Measurements from ENCODE around the gene CPEB3. TPM values are rescaled to one million over a fixed set of nuclear protein-coding genes. Genes with fewer than 3 reads are reported as not detected.
"Not testable (repeated sequence)": the region's sequence is repeated elsewhere in the genome, so short reads cannot be mapped to it uniquely, and the experiment has no call there.

The CPEB3 gene
- total RNA-seq, 2 experiments from 2014 or later: 1.2 to 1.3 TPM

GRCh38 chr10:92146107-92146506, 144.8 kb downstream of the CPEB3 start:
- CTCF ChIA-PET: no interaction called here
- Mint-ChIP-seq H3K36me3 (ENCODE audit: low read depth) (peaks cover 15% of the 10 kb centered on the region), H3K27me3 (no peaks in the 10 kb centered on the region), H3K4me3 (no peak overlapping the region), H3K27ac (no peak overlapping the region), H3K4me1 (ENCODE audit: low read depth) (peaks cover 8% of the 10 kb centered on the region), H3K9me3 (no peaks in the 10 kb centered on the region)
- H3K9me3 ChIP-seq (ENCODE audit: control insufficient read depth in 1 of 2, insufficient read depth in 1 of 2, low read length in 2 of 2): no peaks in the 10 kb centered on the region
- H3K4me3 ChIP-seq (ENCODE audit: low read length): no peak overlapping the region
- no peak for TF ChIP-seq CTCF (IDR thresholded peaks at IDR 0.05)
- H3K4me1 ChIP-seq (ENCODE audit: insufficient read depth, low read length): no peaks in the 10 kb centered on the region
- H3K36me3 ChIP-seq (ENCODE audit: insufficient read depth, low read length): no peaks in the 10 kb centered on the region
- POLR2A ChIA-PET: no interaction called here
- intact Hi-C loops (cut with DNase I, micrococcal nuclease): no loop called here
- H3K27me3 ChIP-seq (ENCODE audit: control insufficient read depth in 1 of 2, insufficient read depth in 2 of 2, low read length in 2 of 2): no peaks in the 10 kb centered on the region
- ATAC-seq (ENCODE audit: poor library complexity) (no peak), DNase-seq (no peak)
- no peak overlapping the region for H3K27ac ChIP-seq (ENCODE audit: low read depth in 1 of 2, low read length in 2 of 2)

GRCh38 chr10:92142949-92143348, 147.9 kb downstream of the CPEB3 start:
- Histone ChIP-seq H3K27ac (ENCODE audit: low read depth in 1 of 2, low read length in 2 of 2) (no peak overlapping the region), H3K36me3 (ENCODE audit: insufficient read depth, low read length) (peaks cover 3% of the 10 kb centered on the region), H3K27me3 (ENCODE audit: control insufficient read depth in 1 of 2, insufficient read depth in 2 of 2, low read length in 2 of 2) (no peaks in the 10 kb centered on the region), H3K4me1 (ENCODE audit: insufficient read depth, low read length) (no peaks in the 10 kb centered on the region), H3K9me3 (ENCODE audit: control insufficient read depth in 1 of 2, insufficient read depth in 1 of 2, low read length in 2 of 2) (no peaks in the 10 kb centered on the region), H3K4me3 (ENCODE audit: low read length) (no peak overlapping the region)
- CTCF ChIA-PET: no interaction called here
- Mint-ChIP-seq H3K9me3 (no peaks in the 10 kb centered on the region), H3K27me3 (no peaks in the 10 kb centered on the region), H3K36me3 (ENCODE audit: low read depth) (peaks cover 32% of the 10 kb centered on the region), H3K4me1 (ENCODE audit: low read depth) (peaks cover 8% of the 10 kb centered on the region), H3K4me3 (no peak overlapping the region), H3K27ac (no peak overlapping the region)
- ATAC-seq (ENCODE audit: poor library complexity) (no peak), DNase-seq (no peak)
- intact Hi-C loops (cut with DNase I, micrococcal nuclease): loop anchor here in 1 of 2 experiments (1.0 kb wide), 1 partner anchor 32 kb away; no protein-coding TSS in a partner anchor
- POLR2A ChIA-PET: no interaction called here
- no peak for TF ChIP-seq CTCF (IDR thresholded peaks at IDR 0.05)

- Mint-ChIP-seq H3K27me3 (no peaks in the 10 kb centered on the region), H3K4me3 (no peak overlapping the region), H3K27ac (no peak overlapping the region), H3K4me1 (ENCODE audit: low read depth) (peaks cover 8% of the 10 kb centered on the region), H3K36me3 (ENCODE audit: low read depth) (peaks cover 33% of the 10 kb centered on the region), H3K9me3 (no peaks in the 10 kb centered on the region)
- H3K4me3 ChIP-seq (ENCODE audit: low read length): no peak overlapping the region
- peaks cover 3% of the 10 kb centered on the region for H3K36me3 ChIP-seq (ENCODE audit: insufficient read depth, low read length)
- no peak for DNase-seq
- H3K9me3 ChIP-seq (ENCODE audit: control insufficient read depth in 1 of 2, insufficient read depth in 1 of 2, low read length in 2 of 2): no peaks in the 10 kb centered on the region
- CTCF ChIA-PET: no interaction called here
- no peaks in the 10 kb centered on the region for H3K4me1 ChIP-seq (ENCODE audit: insufficient read depth, low read length)
- H3K27me3 ChIP-seq (ENCODE audit: control insufficient read depth in 1 of 2, insufficient read depth in 2 of 2, low read length in 2 of 2): no peaks in the 10 kb centered on the region
- no peak for ATAC-seq (ENCODE audit: poor library complexity)
- no peak overlapping the region for H3K27ac ChIP-seq (ENCODE audit: low read depth in 1 of 2, low read length in 2 of 2)
- intact Hi-C loops (cut with DNase I, micrococcal nuclease): no loop called here
- TF ChIP-seq CTCF (IDR thresholded peaks at IDR 0.05): no peak
- POLR2A ChIA-PET: no interaction called here
These were observed 148.4 kb downstream of the CPEB3 start for GRCh38 chr10:92142512-92142911.

GRCh38 chr10:92141147-92141546, 149.7 kb downstream of the CPEB3 start:
- H3K4me3 Mint-ChIP-seq; H3K27me3 Mint-ChIP-seq; POLR2A ChIA-PET; H3K27ac ChIP-seq (ENCODE audit: low read depth in 1 of 2, low read length in 2 of 2); DNase-seq; CTCF ChIA-PET; H3K4me1 ChIP-seq (ENCODE audit: insufficient read depth, low read length); intact Hi-C loops (cut with DNase I, micrococcal nuclease); H3K36me3 ChIP-seq (ENCODE audit: insufficient read depth, low read length); H3K9me3 Mint-ChIP-seq; H3K9me3 ChIP-seq (ENCODE audit: control insufficient read depth in 1 of 2, insufficient read depth in 1 of 2, low read length in 2 of 2); H3K27me3 ChIP-seq (ENCODE audit: control insufficient read depth in 1 of 2, insufficient read depth in 2 of 2, low read length in 2 of 2); H3K4me1 Mint-ChIP-seq (ENCODE audit: low read depth); H3K27ac Mint-ChIP-seq; ATAC-seq (ENCODE audit: poor library complexity); H3K4me3 ChIP-seq (ENCODE audit: low read length): not testable (repeated sequence)
- peaks cover 47% of the 10 kb centered on the region for H3K36me3 Mint-ChIP-seq (ENCODE audit: low read depth)

GRCh38 chr10:92134049-92134448, 156.8 kb downstream of the CPEB3 start:
- POLR2A ChIA-PET; H3K4me1 ChIP-seq (ENCODE audit: insufficient read depth, low read length); H3K27ac Mint-ChIP-seq; H3K9me3 Mint-ChIP-seq; DNase-seq; H3K27me3 ChIP-seq (ENCODE audit: control insufficient read depth in 1 of 2, insufficient read depth in 2 of 2, low read length in 2 of 2); ATAC-seq (ENCODE audit: poor library complexity); CTCF ChIA-PET; H3K27ac ChIP-seq (ENCODE audit: low read depth in 1 of 2, low read length in 2 of 2); H3K4me1 Mint-ChIP-seq (ENCODE audit: low read depth); H3K36me3 ChIP-seq (ENCODE audit: insufficient read depth, low read length); H3K4me3 ChIP-seq (ENCODE audit: low read length); H3K9me3 ChIP-seq (ENCODE audit: control insufficient read depth in 1 of 2, insufficient read depth in 1 of 2, low read length in 2 of 2); H3K27me3 Mint-ChIP-seq; intact Hi-C loops (cut with DNase I, micrococcal nuclease); H3K4me3 Mint-ChIP-seq: not testable (repeated sequence)
- H3K36me3 Mint-ChIP-seq (ENCODE audit: low read depth): peaks cover 51% of the 10 kb centered on the region
